ENCODE results near the gene UBE2D4. TPM values are rescaled to one million over a fixed set of nuclear protein-coding genes. Genes with fewer than 3 reads are reported as not detected.

UBE2D4 gene
- total RNA-seq, 1 donor from 2014 or later: 15.6 TPM

Other genes starting within 250 kb of the UBE2D4 start
- gene COA1, start 196.9 kb upstream of the UBE2D4 start, total RNA-seq: 102 and 116 TPM in 2 replicates
- gene BLVRA, start 167.8 kb upstream of the UBE2D4 start, total RNA-seq: 31.3 and 31.6 TPM in 2 replicates
- gene MRPS24, start 56.9 kb upstream of the UBE2D4 start, total RNA-seq: 109 TPM in 2 replicates
- 27.9 and 30.0 TPM in 2 replicates for gene URGCP, start 19.8 kb upstream of the UBE2D4 start, total RNA-seq
- not detected in 2 replicates for gene SPDYE1, start 71.5 kb downstream of the UBE2D4 start, total RNA-seq
- gene DBNL, start 118.3 kb downstream of the UBE2D4 start, total RNA-seq: 74.1 and 74.6 TPM in 2 replicates
- 1.8 and 2.4 TPM in 2 replicates for gene PGAM2, start 139.1 kb downstream of the UBE2D4 start, total RNA-seq
- gene POLM, start 156.1 kb downstream of the UBE2D4 start, total RNA-seq: 21.5 and 26.0 TPM in 2 replicates
- 70.5 and 72.6 TPM in 2 replicates for gene AEBP1, start 177.9 kb downstream of the UBE2D4 start, total RNA-seq
- 159 and 167 TPM in 2 replicates for gene POLD2, start 197.1 kb downstream of the UBE2D4 start, total RNA-seq
- gene MYL7, start 214.9 kb downstream of the UBE2D4 start, total RNA-seq: not detected in 2 replicates

Measured in neural crest cell (in vitro differentiated cells).